ENCODE measurements around the gene PPP1R14B. TPM values are rescaled to one million over a fixed set of nuclear protein-coding genes. Genes with fewer than 3 reads are reported as not detected.

PPP1R14B gene
- total RNA-seq, 2 experiments from 2014 or later, result 238 to 242 TPM

- peak within 1 kb of the TSS; percentile 88 for H3K4me3 Mint-ChIP-seq
- ChIA-PET CTCF (interaction anchor here (0.6 to 5.2 kb wide), 20 partner anchors 8 to 463 kb away, joined by 3 to 38 read pairs (median 3); partner anchors contain the start of genes CATSPERZ, ESRRA, FERMT3 and FKBP2), POLR2A (interaction anchor here (0.9 to 5.4 kb wide), 13 partner anchors 10 to 92 kb away, joined by 3 to 66 read pairs (median 6); partner anchors contain the start of genes BAD, FERMT3, FKBP2 and PPP1R14B)
- intact Hi-C loops (cut with micrococcal nuclease), result loop anchor here (1.0 kb wide), 3 partner anchors 14 to 41 kb away; no protein-coding TSS in a partner anchor
- no peaks in the 10 kb centered on the region for H3K9me3 Mint-ChIP-seq
- no peaks in the 10 kb centered on the region for H3K27me3 Mint-ChIP-seq
- H3K36me3 Mint-ChIP-seq, result peaks cover 5% of the 10 kb centered on the region
- peak within 1 kb of the TSS; percentile 84 for H3K27ac Mint-ChIP-seq
- peak; percentile 95 for DNase-seq
- H3K4me1 Mint-ChIP-seq (ENCODE audit: low read depth), result peaks cover 28% of the 10 kb centered on the region
Measured at GRCh38 chr11:64225608-64226506, 20.9 kb downstream of the PPP1R14B start, which contains the start of the genes NUDT22 and TRPT1. TSS of gene NUDT22 (plus strand) at chr11:64226274. CDS start at chr11:64226653, 379 bp downstream. TSS of gene TRPT1 (minus strand) at chr11:64226186. CDS start at chr11:64225860, 326 bp downstream.

- H3K9me3 Mint-ChIP-seq, result no peaks in the 10 kb centered on the region
- ChIA-PET CTCF (interaction anchor here (0.6 to 5.2 kb wide), 5 partner anchors 8 to 107 kb away, joined by 3 to 38 read pairs (median 3); partner anchors contain the start of genes FERMT3 and PRDX5), POLR2A (interaction anchor here (0.9 to 5.4 kb wide), 7 partner anchors 10 to 92 kb away, joined by 3 to 66 read pairs (median 6); partner anchors contain the start of genes FERMT3, PRDX5 and TRMT112)
- H3K4me3 Mint-ChIP-seq, result peak overlapping the region; percentile 88
- peaks cover 27% of the 10 kb centered on the region for H3K4me1 Mint-ChIP-seq (ENCODE audit: low read depth)
- H3K36me3 Mint-ChIP-seq, result peaks cover 7% of the 10 kb centered on the region
- H3K27ac Mint-ChIP-seq, result peak overlapping the region; percentile 83
- DNase-seq, result no peak
- no peaks in the 10 kb centered on the region for H3K27me3 Mint-ChIP-seq
- intact Hi-C loops (cut with micrococcal nuclease), result no loop called here
Measured at GRCh38 chr11:64224891-64225607, 21.7 kb downstream of the PPP1R14B start.

DNA sequence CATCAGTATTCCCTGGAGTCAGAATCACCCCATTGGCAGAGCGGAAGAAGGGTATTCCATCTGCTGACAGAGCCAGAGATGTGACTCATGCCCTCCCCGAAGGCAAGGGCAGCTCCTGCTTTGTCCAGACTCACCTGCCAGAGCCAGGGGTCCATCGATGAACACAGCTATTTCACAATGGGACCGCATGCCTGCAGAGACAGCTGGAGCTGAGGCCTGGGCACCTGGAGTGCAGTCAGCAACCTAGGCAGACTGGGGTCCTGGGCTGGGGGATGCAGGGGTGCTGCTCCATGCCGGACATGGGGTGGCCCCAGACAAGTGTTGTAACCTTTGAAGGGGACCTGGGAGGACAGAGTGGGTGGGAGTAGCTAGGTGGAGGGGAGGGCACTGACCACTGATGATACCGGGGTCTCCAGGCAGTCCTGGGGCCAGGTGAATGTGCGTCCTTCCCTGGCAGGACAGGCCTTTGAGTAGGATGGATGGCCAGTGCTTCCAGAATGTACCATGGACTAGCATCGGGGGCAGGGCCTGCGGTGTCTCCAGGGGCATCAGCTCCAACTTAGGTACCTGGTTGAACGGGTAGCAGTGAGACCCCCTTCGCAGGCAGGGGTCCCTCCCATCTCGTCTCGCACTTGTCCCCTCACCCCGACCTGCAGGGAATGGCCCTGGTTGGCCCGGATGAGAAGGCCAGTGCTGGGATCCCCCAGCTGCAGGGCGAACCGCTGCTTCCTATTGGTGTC, 22.4 kb downstream of the PPP1R14B start:
- Mint-ChIP-seq H3K27ac (peak overlapping the region; percentile 49), H3K4me1 (ENCODE audit: low read depth) (peaks cover 21% of the 10 kb centered on the region)
- intact Hi-C loops (cut with micrococcal nuclease), result no loop called here

DNA sequence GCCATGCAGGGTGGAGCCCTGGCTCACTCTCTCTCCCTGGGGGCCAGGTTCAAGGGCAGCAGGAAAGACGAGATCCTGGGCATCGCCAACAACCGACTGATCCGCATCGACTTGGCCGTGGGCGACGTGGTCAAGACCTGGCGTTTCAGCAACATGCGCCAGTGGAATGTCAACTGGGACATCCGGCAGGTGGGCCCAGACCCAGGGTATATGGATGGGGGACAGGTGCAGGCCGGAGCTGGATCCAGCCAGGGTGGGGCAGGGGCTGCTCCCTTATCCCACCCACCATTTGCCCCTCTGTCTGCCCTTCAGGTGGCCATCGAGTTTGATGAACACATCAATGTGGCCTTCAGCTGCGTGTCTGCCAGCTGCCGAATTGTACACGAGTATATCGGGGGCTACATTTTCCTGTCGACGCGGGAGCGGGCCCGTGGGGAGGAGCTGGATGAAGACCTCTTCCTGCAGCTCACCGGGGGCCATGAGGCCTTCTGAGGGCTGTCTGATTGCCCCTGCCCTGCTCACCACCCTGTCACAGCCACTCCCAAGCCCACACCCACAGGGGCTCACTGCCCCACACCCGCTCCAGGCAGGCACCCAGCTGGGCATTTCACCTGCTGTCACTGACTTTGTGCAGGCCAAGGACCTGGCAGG, 23.6 kb downstream of the PPP1R14B start:
- H3K27me3 Mint-ChIP-seq, result no peaks in the 10 kb centered on the region
- POLR2A ChIA-PET, result interaction anchor here (0.5 to 5.4 kb wide), 7 partner anchors 8 to 42 kb away, joined by 3 to 66 read pairs (median 4); partner anchors contain the start of gene FERMT3
- DNase-seq, result no peak
- peaks cover 16% of the 10 kb centered on the region for H3K36me3 Mint-ChIP-seq
- H3K4me3 Mint-ChIP-seq, result no peak overlapping the region
- peaks cover 18% of the 10 kb centered on the region for H3K4me1 Mint-ChIP-seq (ENCODE audit: low read depth)
- intact Hi-C loops (cut with micrococcal nuclease), result no loop called here
- H3K27ac Mint-ChIP-seq, result no peak overlapping the region
- CTCF ChIA-PET, result interaction anchor here (5.2 kb wide), 1 partner anchor 16 kb away, joined by 38 read pairs; the partner anchor contains the start of gene FERMT3
- H3K9me3 Mint-ChIP-seq, result no peaks in the 10 kb centered on the region

More for the DNA sequence above, 22.4 kb downstream of the PPP1R14B start:
- H3K27me3 Mint-ChIP-seq, result no peaks in the 10 kb centered on the region
- peak overlapping the region; percentile 88 for H3K4me3 Mint-ChIP-seq
- ChIA-PET CTCF (interaction anchor here (0.6 to 5.2 kb wide), 4 partner anchors 8 to 107 kb away, joined by 3 to 38 read pairs (median 4); partner anchors contain the start of gene FERMT3), POLR2A (interaction anchor here (0.6 to 5.4 kb wide), 7 partner anchors 9 to 1452 kb away, joined by 3 to 66 read pairs (median 3); partner anchors contain the start of gene FERMT3)
- no peak for DNase-seq
- peaks cover 8% of the 10 kb centered on the region for H3K36me3 Mint-ChIP-seq
- no peaks in the 10 kb centered on the region for H3K9me3 Mint-ChIP-seq

- Mint-ChIP-seq H3K4me1 (ENCODE audit: low read depth) (peaks cover 15% of the 10 kb centered on the region), H3K27ac (no peak overlapping the region), H3K9me3 (no peaks in the 10 kb centered on the region), H3K36me3 (peaks cover 16% of the 10 kb centered on the region), H3K4me3 (no peak overlapping the region), H3K27me3 (no peaks in the 10 kb centered on the region)
- intact Hi-C loops (cut with micrococcal nuclease), result no loop called here
- ChIA-PET POLR2A (interaction anchor here (0.5 to 5.4 kb wide), 4 partner anchors 14 to 41 kb away, joined by 3 to 66 read pairs (median 5); partner anchors contain the start of gene FERMT3), CTCF (interaction anchor here (5.2 kb wide), 1 partner anchor 16 kb away, joined by 38 read pairs; the partner anchor contains the start of gene FERMT3)
- DNase-seq, result no peak
Measured at GRCh38 chr11:64222651-64223000, 24.1 kb downstream of the PPP1R14B start.

- H3K27ac Mint-ChIP-seq, result no peak overlapping the region
- peaks cover 14% of the 10 kb centered on the region for H3K36me3 Mint-ChIP-seq
- ChIA-PET POLR2A (interaction anchor here (0.6 kb wide), 1 partner anchor 30 kb away, joined by 3 read pairs; no protein-coding TSS in a partner anchor), CTCF (no interaction called here)
- no peak for DNase-seq
- intact Hi-C loops (cut with micrococcal nuclease), result no loop called here
- no peaks in the 10 kb centered on the region for H3K27me3 Mint-ChIP-seq
- H3K4me1 Mint-ChIP-seq (ENCODE audit: low read depth), result peaks cover 9% of the 10 kb centered on the region
- no peak overlapping the region for H3K4me3 Mint-ChIP-seq
- no peaks in the 10 kb centered on the region for H3K9me3 Mint-ChIP-seq
Measured at GRCh38 chr11:64220798-64221197, 25.9 kb downstream of the PPP1R14B start.

DNA sequence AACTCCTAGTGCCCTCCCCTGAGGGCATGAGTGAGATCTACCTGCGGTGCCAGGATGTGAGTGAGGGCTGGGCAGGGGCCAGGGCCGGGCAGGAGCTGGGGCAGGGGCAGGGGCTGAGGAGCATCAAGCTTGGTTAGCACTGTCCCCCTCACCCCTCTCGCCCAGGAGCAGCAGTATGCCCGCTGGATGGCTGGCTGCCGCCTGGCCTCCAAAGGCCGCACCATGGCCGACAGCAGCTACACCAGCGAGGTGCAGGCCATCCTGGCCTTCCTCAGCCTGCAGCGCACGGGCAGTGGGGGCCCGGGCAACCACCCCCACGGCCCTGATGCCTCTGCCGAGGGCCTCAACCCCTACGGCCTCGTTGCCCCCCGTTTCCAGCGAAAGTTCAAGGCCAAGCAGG, 26.5 kb downstream of the PPP1R14B start:
- CTCF ChIA-PET, result no interaction called here
- H3K36me3 Mint-ChIP-seq, result peaks cover 15% of the 10 kb centered on the region

GRCh38 chr11:64219755-64220154, 27.0 kb downstream of the PPP1R14B start:
- POLR2A ChIA-PET, result no interaction called here

More for the DNA sequence above, 26.5 kb downstream of the PPP1R14B start:
- H3K4me3 Mint-ChIP-seq, result no peak overlapping the region
- no peak overlapping the region for H3K27ac Mint-ChIP-seq
- intact Hi-C loops (cut with micrococcal nuclease), result no loop called here
- peaks cover 8% of the 10 kb centered on the region for H3K4me1 Mint-ChIP-seq (ENCODE audit: low read depth)
- POLR2A ChIA-PET, result interaction anchor here (0.6 kb wide), 1 partner anchor 30 kb away, joined by 3 read pairs; no protein-coding TSS in a partner anchor
- H3K9me3 Mint-ChIP-seq, result no peaks in the 10 kb centered on the region
- no peaks in the 10 kb centered on the region for H3K27me3 Mint-ChIP-seq
- DNase-seq, result no peak

GRCh38 chr11:64219354-64219684, 27.4 kb downstream of the PPP1R14B start:
- Mint-ChIP-seq H3K4me3 (no peak overlapping the region), H3K36me3 (peaks cover 22% of the 10 kb centered on the region), H3K4me1 (ENCODE audit: low read depth) (peaks cover 12% of the 10 kb centered on the region), H3K27ac (no peak overlapping the region), H3K27me3 (no peaks in the 10 kb centered on the region), H3K9me3 (no peaks in the 10 kb centered on the region)
- CTCF ChIA-PET, result no interaction called here
- intact Hi-C loops (cut with micrococcal nuclease), result no loop called here
- POLR2A ChIA-PET, result no interaction called here
- DNase-seq, result no peak

More at GRCh38 chr11:64219755-64220154, 27.0 kb downstream of the PPP1R14B start:
- H3K4me3 Mint-ChIP-seq, result no peak overlapping the region
- H3K4me1 Mint-ChIP-seq (ENCODE audit: low read depth), result peaks cover 10% of the 10 kb centered on the region
- H3K27me3 Mint-ChIP-seq, result no peaks in the 10 kb centered on the region
- H3K36me3 Mint-ChIP-seq, result peaks cover 20% of the 10 kb centered on the region
- intact Hi-C loops (cut with micrococcal nuclease), result no loop called here
- no peak for DNase-seq
- no peak overlapping the region for H3K27ac Mint-ChIP-seq
- CTCF ChIA-PET, result no interaction called here
- H3K9me3 Mint-ChIP-seq, result no peaks in the 10 kb centered on the region

DNA sequence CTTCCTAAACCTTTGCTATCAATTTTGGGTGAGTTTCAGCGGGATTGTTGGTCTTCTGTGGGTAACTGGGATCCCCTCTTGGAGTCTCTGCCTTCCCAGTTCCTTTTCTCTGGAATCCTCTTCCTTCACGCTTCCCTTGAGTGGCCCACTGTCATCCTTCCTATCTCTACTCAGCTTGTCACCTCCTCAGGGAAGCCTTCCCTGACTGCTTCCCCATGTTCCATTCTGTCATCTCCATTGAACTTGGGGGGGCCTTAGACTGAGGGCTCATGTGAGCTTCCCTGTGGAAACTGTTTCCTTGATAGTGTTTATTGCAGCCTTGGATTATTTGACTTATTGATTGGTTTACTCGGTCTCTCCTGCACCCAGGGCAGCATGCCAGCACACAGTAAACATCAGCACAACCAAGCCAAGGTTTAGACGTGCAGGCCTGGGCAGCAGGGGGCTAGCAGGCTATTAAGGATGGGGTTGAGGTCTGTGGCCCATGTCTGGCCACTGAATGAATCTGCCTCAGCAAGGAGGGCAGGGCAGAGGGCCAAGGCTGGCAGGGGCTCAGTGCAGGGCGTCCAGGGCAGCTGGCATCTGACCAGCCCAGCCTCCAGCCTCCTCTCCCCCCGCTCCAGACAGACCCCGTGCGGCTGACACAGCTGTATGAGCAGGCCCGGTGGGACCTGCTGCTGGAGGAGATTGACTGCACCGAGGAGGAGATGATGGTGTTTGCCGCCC, 28.0 kb downstream of the PPP1R14B start:
- ChIA-PET CTCF (no interaction called here), POLR2A (interaction anchor here (0.6 kb wide), 1 partner anchor 897 kb away, joined by 3 read pairs; no protein-coding TSS in a partner anchor)
- no peak for DNase-seq
- no peaks in the 10 kb centered on the region for H3K27me3 Mint-ChIP-seq
- no peak overlapping the region for H3K27ac Mint-ChIP-seq
- no peak overlapping the region for H3K4me3 Mint-ChIP-seq
- H3K4me1 Mint-ChIP-seq (ENCODE audit: low read depth), result peaks cover 11% of the 10 kb centered on the region
- H3K9me3 Mint-ChIP-seq, result no peaks in the 10 kb centered on the region
- H3K36me3 Mint-ChIP-seq, result peaks cover 27% of the 10 kb centered on the region
- intact Hi-C loops (cut with micrococcal nuclease), result no loop called here

Data from activated CD4-positive, alpha-beta memory T cell treated with anti-CD3 and anti-CD28 coated beads for 36 hours (primary cell).